Endothelial cell (in vitro differentiated cells): Measurements from ENCODE around the gene LMOD3. TPM values are rescaled to one million over a fixed set of nuclear protein-coding genes. Genes with fewer than 3 reads are reported as not detected.
A peak's percentile ranks its signal among the peaks of the same experiment; 100 is the strongest.

Experiments
- DNase-seq: peaks from one replicate; pipeline ENCODE4 v3.0.0; 2021; ENCODE audit warnings: low spot score
- H3K27ac Mint-ChIP-seq: one replicate; pipeline ENCODE4 v1.8.0; 2021; ENCODE audit warnings: mixed read lengths, inconsistent platforms; ENCODE audit not compliant: unreplicated experiment
- H3K27me3 Mint-ChIP-seq: one replicate; pipeline ENCODE4 v1.8.0; 2021; ENCODE audit warnings: mild to moderate bottlenecking, moderate library complexity, mixed read lengths, inconsistent platforms; ENCODE audit not compliant: unreplicated experiment
- H3K36me3 Mint-ChIP-seq: one replicate; pipeline ENCODE4 v1.8.0; 2021; ENCODE audit warnings: mild to moderate bottlenecking, low read depth, mixed read lengths, inconsistent platforms; ENCODE audit not compliant: unreplicated experiment
- H3K4me1 Mint-ChIP-seq: one replicate; pipeline ENCODE4 v1.8.0; 2021; ENCODE audit warnings: mild to moderate bottlenecking, mixed read lengths, inconsistent platforms; ENCODE audit not compliant: unreplicated experiment
- H3K4me3 Mint-ChIP-seq: one replicate; pipeline ENCODE4 v1.8.0; 2021; ENCODE audit warnings: mild to moderate bottlenecking, mixed read lengths, inconsistent platforms; ENCODE audit not compliant: unreplicated experiment
- H3K9me3 Mint-ChIP-seq: one replicate; pipeline ENCODE4 v1.8.0; 2021; ENCODE audit warnings: mixed read lengths, inconsistent platforms; ENCODE audit not compliant: unreplicated experiment
- total RNA-seq: library from RNA; stranded (reverse); fragmentation: NEBNext Ultra II Directional; extraction: Animal tissue kit (Norgen Biotek cat#: 25700); gene quantifications from one replicate; pipeline ENCODE4 v1.2.1, GENCODE V29; 2021; ENCODE audit not compliant: unreplicated experiment
- TF ChIP-seq, protein P1 (sequence below): fragments of 200-600 bp; sonication (generic); IDR thresholded peaks from one replicate; pipeline ENCODE4 v1.5.0; 2021; ENCODE audit warnings: antibody characterized with exemption; ENCODE audit not compliant: unreplicated experiment

Gene LMOD3
- total RNA-seq, 1 donor from 2014 or later = not detected

GRCh38 chr3:69099576-69099975 lies 22.8 kb downstream of the LMOD3 start:
- no peak for DNase-seq
- peaks cover 9% of the 10 kb centered on the region for H3K36me3 Mint-ChIP-seq
- H3K4me1 Mint-ChIP-seq = peaks cover 20% of the 10 kb centered on the region
- no peak overlapping the region for H3K27ac Mint-ChIP-seq
- H3K9me3 Mint-ChIP-seq = no peaks in the 10 kb centered on the region
- TF ChIP-seq, protein P1, sequence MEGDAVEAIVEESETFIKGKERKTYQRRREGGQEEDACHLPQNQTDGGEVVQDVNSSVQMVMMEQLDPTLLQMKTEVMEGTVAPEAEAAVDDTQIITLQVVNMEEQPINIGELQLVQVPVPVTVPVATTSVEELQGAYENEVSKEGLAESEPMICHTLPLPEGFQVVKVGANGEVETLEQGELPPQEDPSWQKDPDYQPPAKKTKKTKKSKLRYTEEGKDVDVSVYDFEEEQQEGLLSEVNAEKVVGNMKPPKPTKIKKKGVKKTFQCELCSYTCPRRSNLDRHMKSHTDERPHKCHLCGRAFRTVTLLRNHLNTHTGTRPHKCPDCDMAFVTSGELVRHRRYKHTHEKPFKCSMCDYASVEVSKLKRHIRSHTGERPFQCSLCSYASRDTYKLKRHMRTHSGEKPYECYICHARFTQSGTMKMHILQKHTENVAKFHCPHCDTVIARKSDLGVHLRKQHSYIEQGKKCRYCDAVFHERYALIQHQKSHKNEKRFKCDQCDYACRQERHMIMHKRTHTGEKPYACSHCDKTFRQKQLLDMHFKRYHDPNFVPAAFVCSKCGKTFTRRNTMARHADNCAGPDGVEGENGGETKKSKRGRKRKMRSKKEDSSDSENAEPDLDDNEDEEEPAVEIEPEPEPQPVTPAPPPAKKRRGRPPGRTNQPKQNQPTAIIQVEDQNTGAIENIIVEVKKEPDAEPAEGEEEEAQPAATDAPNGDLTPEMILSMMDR = no peak
- H3K27me3 Mint-ChIP-seq = peaks cover 3% of the 10 kb centered on the region
- H3K4me3 Mint-ChIP-seq = no peak overlapping the region

DNA sequence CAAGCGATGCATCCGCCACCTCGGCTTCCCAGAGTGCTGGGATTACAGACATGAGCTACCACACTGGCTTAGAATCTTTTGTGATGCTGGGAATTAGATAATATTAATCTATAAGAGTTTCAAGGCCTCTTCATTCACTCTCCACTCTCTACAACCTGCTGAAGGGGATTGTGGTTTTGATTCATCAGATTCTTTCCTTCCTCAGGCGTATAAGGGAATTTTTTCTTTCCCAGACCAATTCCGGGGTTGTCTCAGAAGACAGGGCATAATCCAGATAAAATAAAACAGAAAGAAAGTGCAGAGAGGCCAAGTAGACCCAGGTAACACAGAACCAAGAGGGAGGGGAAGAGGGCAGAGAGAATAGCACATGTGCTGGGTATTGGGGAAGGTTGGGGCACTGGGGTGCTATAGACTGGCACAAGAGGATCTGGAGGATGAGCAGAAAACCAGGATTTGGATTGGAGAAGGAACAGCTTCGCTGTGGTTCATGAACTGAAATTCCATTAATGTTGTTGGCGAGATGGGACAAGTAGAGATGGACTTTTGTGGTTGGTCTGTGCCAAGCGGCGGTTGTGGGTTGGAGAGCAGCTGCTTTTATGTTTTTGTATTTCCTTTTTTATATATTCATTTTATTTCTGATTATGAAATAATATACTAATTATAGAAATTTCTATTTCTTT lies 24.8 kb downstream of the LMOD3 start:
- Mint-ChIP-seq H3K27ac (no peak overlapping the region), H3K4me1 (peaks cover 26% of the 10 kb centered on the region), H3K9me3 (no peaks in the 10 kb centered on the region), H3K36me3 (peaks cover 4% of the 10 kb centered on the region), H3K27me3 (peaks cover 3% of the 10 kb centered on the region), H3K4me3 (no peak overlapping the region)
- no peak for DNase-seq
- TF ChIP-seq, protein P1 = no peak

DNA sequence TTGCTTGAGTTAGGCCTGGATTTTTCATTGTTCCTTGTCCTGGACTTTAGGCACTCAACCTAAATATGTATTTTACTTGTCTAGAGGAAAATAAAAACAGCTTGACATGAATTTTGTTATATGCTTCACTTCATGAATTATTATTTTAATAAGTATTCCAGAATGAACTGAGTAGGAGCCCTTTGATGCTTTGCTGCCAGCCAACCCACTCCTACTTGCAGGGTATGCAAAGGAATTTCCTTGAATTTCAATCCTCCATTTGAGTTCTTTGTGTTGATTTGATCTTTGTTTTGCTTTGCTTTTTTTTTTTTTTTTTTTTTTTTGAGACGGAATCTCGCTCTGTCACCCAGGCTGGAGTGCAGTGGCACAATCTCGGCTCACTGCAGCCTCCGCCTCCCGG lies 26.1 kb downstream of the LMOD3 start:
- H3K4me1 Mint-ChIP-seq = peaks cover 37% of the 10 kb centered on the region
- peaks cover 3% of the 10 kb centered on the region for H3K27me3 Mint-ChIP-seq
- H3K9me3 Mint-ChIP-seq = no peaks in the 10 kb centered on the region
- TF ChIP-seq, protein P1 = no peak
- no peak overlapping the region for H3K4me3 Mint-ChIP-seq
- DNase-seq = no peak
- no peaks in the 10 kb centered on the region for H3K36me3 Mint-ChIP-seq
- H3K27ac Mint-ChIP-seq = peak overlapping the region; percentile 57

- TF ChIP-seq, protein P1 = no peak
- no peaks in the 10 kb centered on the region for H3K36me3 Mint-ChIP-seq
- peak overlapping the region; percentile 57 for H3K27ac Mint-ChIP-seq
Measured at GRCh38 chr3:69095636-69096035, 26.8 kb downstream of the LMOD3 start.

DNA sequence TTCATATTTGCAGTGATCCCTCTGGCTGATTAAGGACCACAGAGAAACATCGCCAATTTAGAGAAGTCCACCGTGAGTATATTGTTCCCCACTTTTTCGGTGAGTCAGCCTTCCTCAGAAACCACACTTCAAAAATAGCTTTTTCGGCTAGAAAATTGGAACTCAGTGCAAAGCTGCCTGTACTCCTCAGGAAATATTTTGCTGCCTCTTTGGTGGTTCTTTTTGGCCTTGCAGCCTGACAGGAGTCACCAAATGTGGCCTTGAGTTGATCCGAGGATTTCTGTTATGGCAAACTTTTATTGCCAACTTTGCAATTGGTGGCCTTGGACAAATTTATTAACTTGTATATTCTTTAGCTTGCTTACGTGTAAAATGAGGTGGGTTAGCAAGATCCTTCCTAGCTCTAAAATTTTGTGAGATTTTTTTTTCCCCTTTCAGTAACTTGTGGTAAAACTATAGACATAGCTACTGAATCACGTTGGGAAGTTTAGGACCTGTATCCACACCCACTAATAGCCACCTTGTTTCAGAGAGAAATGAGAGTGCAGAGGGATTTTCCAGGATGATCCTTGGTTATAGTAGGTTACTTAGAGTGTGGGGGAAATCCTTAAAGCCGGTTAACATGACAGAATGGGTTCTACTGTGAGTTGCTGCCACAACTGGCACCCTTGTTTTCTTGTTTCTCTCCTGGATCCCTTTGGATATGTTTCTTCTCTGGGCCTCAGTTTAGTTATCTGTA lies 27.8 kb downstream of the LMOD3 start:
- H3K4me1 Mint-ChIP-seq = peaks cover 50% of the 10 kb centered on the region
- H3K4me3 Mint-ChIP-seq = no peak overlapping the region
- no peak for DNase-seq
- no peaks in the 10 kb centered on the region for H3K36me3 Mint-ChIP-seq
- TF ChIP-seq, protein P1 = no peak
- H3K27me3 Mint-ChIP-seq = peaks cover 3% of the 10 kb centered on the region
- no peak overlapping the region for H3K27ac Mint-ChIP-seq
- H3K9me3 Mint-ChIP-seq = no peaks in the 10 kb centered on the region

More at GRCh38 chr3:69095636-69096035, 26.8 kb downstream of the LMOD3 start:
- H3K4me1 Mint-ChIP-seq = peaks cover 41% of the 10 kb centered on the region
- DNase-seq = no peak
- H3K9me3 Mint-ChIP-seq = no peaks in the 10 kb centered on the region
- peaks cover 3% of the 10 kb centered on the region for H3K27me3 Mint-ChIP-seq
- H3K4me3 Mint-ChIP-seq = no peak overlapping the region
